Muscle of back (tissue), 11 donors: ENCODE results near the gene NXN. TPM values are rescaled to one million over a fixed set of nuclear protein-coding genes. Genes with fewer than 3 reads are reported as not detected.
"Not testable (repeated sequence)": the region's sequence is repeated elsewhere in the genome, so short reads cannot be mapped to it uniquely, and the experiment has no call there.

ENCODE experiments used
- DNase-seq, 3 donors: peaks; one replicate each; pipeline versions ENCODE4 v3.0.0 to v3.0.0-alpha.2; 2013
- polyA plus RNA-seq, 10 donors: library from polyadenylated mRNA; unstranded; fragments of 120-200 nt; gene quantifications; one replicate each; pipeline ENCODE4 v1.2.1, GENCODE V29; 2013; ENCODE audit not compliant: insufficient read length in 10 of 10

Gene NXN
- polyA plus RNA-seq, 10 donors = 43.5 to 70.1 (median 53.4) TPM

GRCh38 chr17:957856-958421 is 21.6 kb downstream of the NXN start:
- DNase-seq = peak in 2 of 3 donors; percentile 40 to 66

DNA sequence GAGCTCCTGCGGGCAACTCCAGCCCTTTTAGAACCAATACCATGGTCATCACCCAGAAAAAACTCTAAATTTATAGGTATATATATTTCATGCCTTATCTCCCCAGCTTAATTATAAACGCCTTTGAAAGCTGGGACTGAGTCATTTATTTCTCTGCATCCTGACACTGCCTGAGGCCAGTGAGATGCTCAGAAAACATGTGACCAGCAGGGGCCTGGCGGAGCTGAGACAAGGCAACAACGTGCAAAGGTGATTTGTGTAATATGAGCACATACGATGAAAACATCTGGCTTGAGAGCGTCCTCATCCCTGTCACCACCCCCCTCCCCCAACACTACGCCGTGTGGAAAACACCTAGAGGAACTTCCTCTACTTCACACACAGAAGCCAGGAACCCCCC is 22.7 kb downstream of the NXN start:
- DNase-seq = no peak

DNA sequence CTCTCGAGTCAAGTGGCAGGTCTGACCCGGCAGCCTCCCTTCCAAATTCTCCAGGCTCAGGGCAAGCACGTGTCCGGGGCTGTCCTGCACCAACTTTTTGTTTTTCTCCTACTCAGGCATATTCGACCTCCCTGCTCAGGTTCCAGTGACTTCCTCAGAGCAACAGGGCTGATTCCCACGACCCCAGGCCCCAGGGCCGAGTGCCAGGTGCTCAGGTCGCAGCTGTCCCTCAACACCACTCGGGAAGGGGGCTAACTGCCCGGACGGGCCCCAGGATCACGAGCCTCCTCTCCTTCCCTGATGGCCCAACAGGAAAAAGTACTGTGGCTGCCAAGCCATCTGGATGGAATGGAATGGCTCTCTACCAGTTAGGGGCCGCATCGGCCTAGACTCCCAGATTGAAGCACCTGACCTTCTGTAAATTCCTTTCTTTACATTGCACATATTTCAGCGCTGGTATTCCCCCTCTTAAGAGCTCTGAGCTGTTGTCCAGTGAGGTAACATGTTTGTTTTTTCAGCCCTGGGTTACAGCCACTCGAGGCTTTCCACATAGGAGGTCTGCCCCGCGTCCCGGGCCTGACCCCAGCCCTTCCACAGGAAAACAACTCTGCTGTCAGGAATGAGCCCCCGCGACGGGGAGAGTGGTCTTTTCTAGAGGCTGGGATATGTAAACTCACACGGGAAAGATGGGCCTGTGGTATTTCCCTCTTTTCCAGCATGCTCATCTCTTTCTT is 25.0 kb downstream of the NXN start:
- DNase-seq = peak in 2 of 3 donors; percentile 58 to 87

DNA sequence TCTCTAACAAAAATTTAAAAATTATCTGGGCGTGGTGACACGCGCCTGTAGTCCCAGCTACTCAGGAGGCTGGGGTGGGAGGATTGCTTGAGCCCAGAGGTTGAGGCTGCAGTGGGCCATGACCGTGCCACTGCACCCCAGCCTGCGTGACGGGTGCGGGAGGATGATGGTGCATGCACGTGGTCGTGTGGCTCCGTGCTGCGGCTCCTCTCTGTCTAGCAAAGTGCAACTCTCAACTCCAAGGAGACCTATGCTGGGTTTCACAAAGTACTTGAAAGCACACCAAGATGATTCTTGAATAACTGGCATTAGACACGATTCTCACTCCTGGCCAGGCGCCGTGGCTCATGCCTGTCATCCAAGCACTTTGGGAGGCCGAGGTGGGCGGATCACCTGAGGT is 25.8 kb downstream of the NXN start:
- no peak for DNase-seq

DNA sequence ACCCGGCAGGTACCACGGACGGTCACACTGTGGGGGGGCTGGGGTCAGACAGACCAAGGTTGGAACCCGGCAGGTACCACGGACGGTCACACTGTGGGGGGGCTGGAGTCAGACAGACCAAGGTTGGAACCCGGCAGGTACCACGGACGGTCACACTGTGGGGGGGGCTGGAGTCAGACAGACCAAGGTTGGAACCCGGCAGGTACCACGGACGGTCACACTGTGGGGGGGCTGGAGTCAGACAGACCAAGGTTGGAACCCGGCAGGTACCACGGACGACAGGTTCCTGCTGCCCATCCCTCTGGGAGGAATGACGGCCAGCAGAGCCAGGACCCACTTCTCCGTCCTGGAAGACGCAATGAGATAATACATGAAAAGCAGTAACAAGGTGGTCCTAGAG is 27.0 kb downstream of the NXN start:
- DNase-seq = not testable (repeated sequence)

DNA sequence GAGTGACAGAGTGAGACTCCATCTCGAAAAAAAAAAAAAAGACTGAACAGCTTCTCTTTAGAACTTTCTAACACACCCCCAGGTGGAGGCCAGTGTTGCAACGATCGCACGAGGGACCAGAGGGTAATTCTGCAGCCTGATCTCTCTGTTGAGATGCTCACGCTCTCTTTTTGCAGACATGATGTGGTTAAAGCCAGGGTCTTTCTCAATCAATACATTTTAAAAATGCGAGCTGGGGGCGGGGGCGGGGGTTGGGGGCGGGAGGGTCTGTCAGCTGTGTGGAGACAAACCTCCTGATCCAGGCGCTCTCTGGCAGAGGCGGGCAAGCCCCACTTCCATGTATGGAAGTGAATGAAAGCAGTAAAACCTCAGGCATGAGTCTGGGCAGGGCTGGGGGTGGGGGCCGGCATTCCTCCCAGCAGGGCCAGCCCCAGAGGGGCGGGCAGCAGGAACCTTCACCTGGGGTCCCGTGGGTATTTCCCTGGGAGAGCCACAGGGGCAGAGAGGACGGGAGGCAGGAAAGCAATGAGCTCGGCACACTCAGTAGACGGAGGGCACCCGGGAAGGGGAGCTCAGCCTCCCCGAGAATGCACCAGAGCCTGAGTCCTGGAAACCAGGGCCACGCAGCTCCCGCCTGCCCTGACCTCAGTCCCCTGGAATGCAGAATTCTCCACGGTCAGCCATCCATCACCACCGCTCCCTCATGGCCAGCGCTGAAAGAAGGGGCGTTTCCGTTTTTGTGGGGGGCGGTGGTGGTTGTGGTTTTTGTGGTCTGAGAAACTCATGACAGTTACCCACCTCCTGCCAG is 28.0 kb downstream of the NXN start:
- DNase-seq = peak in 1 of 3 donors; percentile 87

DNA sequence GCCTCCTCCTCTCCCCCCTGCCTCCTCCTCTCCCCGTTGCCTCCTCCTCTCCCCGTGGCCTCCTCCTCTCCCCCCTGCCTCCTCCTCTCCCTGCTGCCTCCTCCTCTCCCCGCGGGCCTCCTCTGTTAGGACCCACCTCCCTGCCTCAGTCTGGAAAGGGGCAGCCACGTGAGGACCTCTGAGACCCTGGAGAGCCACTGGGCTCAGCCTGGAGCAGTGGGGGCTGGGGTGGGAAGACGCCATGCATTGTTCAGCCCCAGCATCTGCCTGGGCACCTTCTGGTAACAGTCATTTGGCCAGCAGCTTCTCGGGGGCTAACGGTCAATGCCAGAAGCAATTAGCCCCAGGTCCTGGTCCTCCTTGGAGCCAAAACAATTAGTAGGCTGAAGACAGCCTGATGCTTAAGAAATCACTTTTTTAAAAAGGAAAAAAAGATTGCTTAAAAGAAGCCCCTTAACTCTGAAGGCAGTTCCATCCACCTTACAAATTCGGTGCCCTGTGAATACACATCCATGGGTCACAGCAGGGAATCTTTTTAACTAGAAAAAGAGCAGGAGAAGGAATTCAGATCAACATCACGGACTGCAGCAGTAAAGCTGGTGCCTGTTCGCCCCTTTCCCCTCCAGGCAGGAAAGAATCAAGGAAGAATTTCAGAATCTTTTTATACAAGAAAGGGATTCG is 29.8 kb downstream of the NXN start:
- DNase-seq = no peak

DNA sequence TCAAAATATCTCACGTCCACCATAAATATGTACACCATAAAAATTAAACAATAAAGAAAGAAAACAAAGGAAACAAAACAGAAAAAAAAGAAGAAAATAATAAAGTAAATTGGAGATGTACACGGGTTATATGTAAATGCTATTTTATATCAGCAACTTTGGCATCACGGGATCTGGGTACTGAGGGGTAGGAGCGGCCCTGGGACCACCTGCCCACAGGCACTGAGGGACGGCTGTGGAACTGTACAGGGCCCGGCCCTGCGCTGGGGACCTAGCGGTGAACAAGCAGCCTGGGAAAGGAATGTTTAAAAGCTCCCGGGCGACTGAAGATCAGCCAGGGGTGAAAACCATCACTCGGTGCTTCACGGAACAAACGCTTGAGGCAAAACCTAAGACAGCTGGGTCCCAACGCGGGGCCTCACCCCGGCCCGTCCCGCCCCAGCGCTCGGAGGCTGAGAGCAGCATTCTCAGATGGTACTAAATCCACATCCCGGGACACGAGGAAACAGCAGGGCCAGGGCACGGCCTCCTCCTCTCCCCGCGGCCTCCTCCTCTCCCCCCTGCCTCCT is 31.2 kb downstream of the NXN start:
- DNase-seq = peak; percentile 36 to 82 (median 65)

DNA sequence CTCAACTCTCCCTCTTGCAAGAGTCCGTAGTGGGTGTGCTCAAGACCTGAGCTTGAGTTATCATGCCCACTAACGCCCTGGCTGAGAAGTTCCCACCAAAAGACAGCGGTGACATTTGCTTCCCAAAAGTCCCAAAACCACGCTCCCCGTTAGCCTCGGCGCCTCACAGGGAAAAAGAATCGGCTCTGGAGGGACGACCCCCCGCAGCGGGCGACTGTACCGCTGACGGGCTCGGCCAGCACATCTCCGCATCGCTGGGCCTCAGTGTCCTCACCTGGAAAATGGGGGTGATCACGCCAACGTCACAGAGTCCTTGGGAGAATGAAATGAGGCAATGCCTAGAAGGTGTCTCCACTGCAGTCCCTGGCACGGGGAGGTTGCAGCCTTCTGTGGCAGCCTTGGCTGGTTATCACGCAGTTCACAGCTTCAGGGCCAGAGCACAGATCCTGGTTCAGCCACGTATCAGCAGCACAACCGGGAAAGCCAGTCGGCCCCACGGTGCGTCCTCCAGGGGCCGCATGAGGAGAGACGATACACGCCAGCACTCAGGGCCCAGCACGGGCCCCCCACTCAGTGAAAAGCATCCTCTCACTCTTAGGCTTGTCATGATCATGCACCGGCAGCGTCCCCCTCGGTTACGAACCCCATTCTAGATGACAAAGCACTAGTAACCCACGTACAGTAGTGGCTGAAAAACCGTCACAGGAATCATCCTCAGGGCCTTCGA is 32.9 kb downstream of the NXN start:
- no peak for DNase-seq

- DNase-seq = no peak
Measured at GRCh38 chr17:945672-946071, 33.9 kb downstream of the NXN start.

- no peak for DNase-seq
Measured at GRCh38 chr17:944266-944826, 35.2 kb downstream of the NXN start.

GRCh38 chr17:935485-935884 is 44.1 kb downstream of the NXN start:
- DNase-seq = no peak

- peak in 2 of 3 donors; percentile 62 to 88 for DNase-seq
Measured at GRCh38 chr17:933312-934073, 46.1 kb downstream of the NXN start.

- DNase-seq = no peak
Measured at GRCh38 chr17:930258-930657, 49.3 kb downstream of the NXN start.

DNA sequence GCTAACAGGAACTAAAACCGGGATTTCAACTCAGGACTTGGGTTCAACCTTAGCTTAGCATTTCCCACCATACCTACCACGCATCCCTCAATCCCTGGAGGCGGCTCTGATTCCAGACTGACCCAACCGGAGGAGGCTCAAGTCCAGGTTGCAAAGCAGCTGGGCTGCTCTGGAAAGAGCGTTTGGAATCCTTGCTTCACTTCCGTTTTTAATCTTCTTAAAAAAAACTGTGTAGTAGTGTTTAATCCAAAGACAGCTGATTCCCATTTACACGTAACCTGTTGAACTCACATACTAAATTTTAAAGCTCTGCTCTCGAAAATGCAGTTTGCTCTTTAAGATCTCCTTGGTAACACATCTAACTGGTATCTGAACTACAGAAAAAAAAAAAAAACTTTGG is 50.0 kb downstream of the NXN start:
- DNase-seq = peak in 2 of 3 donors; percentile 71 to 87

DNA sequence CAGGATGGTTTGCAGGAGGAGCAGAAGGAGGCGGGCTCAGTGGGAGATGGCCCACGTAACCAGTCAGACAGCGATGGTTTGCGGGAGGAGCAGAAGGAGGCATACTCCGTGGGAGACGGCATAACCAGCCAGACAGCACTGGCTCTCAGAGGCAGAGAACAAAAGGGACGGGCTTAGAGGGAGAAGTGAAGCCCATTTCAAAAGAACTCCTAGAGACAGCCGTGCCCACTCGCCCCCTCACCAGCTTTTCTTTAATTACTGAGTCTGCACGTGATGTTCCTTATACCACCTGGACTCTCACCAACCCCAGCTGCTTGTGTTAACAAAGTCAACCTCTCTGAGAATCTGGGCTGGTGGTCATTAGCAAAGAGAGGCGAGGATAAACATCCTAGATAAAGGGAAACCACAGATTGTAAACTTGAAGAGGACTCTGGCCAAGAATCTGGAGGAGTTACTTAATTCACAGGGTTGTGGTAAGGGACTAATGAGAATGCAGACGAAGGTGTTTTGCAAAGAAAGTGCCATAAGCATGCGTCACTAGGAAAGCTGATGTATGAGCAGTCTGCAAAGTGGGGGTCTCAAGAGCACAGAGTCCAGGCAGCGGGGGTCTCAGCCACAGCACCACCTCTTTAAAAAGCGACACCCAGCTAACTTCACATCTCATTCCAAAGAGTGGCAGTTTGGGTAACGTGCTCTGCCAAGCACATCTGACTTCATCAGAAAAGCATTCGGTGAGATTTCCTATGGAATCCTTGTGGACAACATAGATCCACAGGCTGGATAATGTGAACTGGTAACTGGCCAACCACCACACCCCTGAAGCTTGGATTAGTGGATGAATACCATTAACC is 51.7 kb downstream of the NXN start:
- peak; percentile 76 to 94 (median 85) for DNase-seq

GRCh38 chr17:925817-926216 is 53.8 kb downstream of the NXN start:
- DNase-seq = no peak

- no peak for DNase-seq
Measured at GRCh38 chr17:924711-925475, 54.7 kb downstream of the NXN start.
